T-helper 1 cell treated with Interleukin-12 subunit alpha and Interleukin-12 subunit beta and Interleukin-4 antibody, amounts not matched to agents 30 ng/mL and 1 ng/mL, for 36 hours (primary cell): ENCODE results near the gene ZSWIM9. TPM values are rescaled to one million over a fixed set of nuclear protein-coding genes. Genes with fewer than 3 reads are reported as not detected.

Experiments used
- intact Hi-C: fragments of 100-400 bp; cut with micrococcal nuclease; formaldehyde crosslinking; loops from one replicate; pipeline ENCODE4 v1.15.1; 2024
- total RNA-seq: library from RNA; stranded (reverse); gene quantifications from 2 replicates; pipeline ENCODE4 v1.2.3, GENCODE V29; 2022

Gene ZSWIM9
- total RNA-seq, 1 donor from 2014 or later, result 10.8 TPM

GRCh38 chr19:48174445-48175030 lies 4.1 kb downstream of the ZSWIM9 start:
- intact Hi-C loops, result loop anchor here (10.0 kb wide), 1 partner anchor 1490 kb away; the partner anchor contains the start of genes BCL2L12 and IRF3

DNA sequence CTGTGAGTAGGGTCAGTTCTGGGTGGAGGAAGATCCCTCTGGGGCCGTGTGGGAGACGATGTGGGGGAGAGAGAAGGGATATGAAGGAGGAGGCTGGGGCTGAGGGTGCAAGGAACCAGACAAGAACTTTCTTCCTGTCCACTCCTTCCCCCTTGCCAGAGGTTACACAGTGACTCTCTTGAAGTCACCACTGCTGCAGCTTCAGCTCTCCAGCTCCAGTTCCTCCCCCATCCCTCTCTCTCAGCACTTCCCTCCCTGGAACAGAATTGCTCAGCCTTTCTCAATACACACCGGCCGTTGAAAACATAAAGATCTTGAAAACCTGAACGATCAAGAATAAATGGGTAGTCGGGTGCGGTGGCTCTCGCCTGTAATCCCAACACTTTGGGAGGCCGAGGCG lies 5.1 kb downstream of the ZSWIM9 start:
- intact Hi-C loops, result loop anchor here (10.0 kb wide), 1 partner anchor 1489 kb away; the partner anchor contains the start of genes BCL2L12 and IRF3

- intact Hi-C loops, result loop anchor here (10.0 kb wide), 1 partner anchor 1489 kb away; the partner anchor contains the start of genes BCL2L12 and IRF3
Measured at GRCh38 chr19:48176226-48176625, 5.7 kb downstream of the ZSWIM9 start.

DNA sequence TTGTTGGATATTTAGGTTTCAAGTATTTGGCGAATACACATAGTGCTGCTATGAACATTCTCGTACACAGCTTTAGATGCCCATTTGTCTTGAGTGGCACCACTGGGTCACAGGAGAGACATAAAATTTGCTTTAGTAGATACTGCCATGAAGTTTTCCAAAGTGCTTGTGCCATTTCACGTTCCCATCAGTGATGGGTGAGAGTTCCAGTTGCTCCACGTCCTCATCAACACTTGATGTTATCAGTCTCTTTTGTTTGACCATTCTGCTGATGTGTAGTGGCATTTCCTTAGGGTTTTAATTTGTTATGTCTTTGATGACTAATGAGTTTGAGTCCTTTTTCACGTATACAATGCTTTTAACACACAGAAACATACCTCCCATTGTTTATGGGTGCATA lies 11.0 kb downstream of the ZSWIM9 start:
- intact Hi-C loops, result no loop called here

GRCh38 chr19:48182434-48182833 lies 12.0 kb downstream of the ZSWIM9 start:
- intact Hi-C loops, result no loop called here

- intact Hi-C loops, result no loop called here
Measured at GRCh38 chr19:48183356-48183755, 12.9 kb downstream of the ZSWIM9 start.

GRCh38 chr19:48186015-48186414 lies 15.5 kb downstream of the ZSWIM9 start:
- intact Hi-C loops, result no loop called here

DNA sequence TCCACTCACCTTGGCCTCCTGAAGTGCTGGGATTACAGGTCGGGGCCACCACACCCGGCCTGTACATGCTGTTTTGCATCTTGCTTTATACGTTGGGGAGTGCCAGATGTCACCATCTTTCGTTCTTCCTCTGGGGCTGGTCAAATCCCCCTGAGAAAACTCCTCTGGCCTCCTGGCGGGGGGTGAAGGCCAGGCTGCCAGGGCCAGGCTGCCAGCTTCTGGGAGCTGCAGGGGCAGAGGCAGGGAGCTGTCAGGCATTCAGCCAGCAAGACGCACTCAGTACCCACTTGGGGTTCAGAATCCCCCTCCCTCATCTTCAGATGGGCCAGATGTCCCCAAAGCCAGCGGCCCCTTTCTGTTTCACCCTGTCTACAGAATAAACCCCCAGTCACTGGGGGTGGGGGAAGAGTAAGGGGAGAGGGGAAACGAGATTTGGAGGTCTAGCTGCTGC lies 16.1 kb downstream of the ZSWIM9 start:
- intact Hi-C loops, result no loop called here

GRCh38 chr19:48190288-48190884 lies 19.9 kb downstream of the ZSWIM9 start:
- intact Hi-C loops, result no loop called here

GRCh38 chr19:48190885-48191284 lies 20.4 kb downstream of the ZSWIM9 start:
- intact Hi-C loops, result no loop called here

DNA sequence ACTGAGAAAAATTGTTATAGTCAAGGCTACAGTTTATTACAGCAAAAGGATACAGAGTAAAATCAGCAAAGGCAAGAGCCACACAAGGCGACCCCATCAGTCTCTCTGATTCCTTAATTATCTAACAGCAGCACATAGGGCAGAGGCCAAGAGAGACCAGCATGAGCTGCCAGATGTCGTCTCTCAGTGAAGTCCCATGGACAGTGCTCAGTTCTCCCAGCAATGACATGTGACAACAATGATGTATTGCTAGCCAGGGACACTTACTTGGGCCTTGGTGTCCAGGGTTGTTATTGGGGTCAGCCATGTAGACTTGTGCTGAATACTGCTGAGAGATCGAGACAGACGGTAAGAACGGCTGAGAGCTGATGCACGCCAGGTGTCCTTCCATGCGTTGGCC lies 22.3 kb downstream of the ZSWIM9 start:
- intact Hi-C loops, result no loop called here

GRCh38 chr19:48194041-48194843 lies 23.8 kb downstream of the ZSWIM9 start:
- intact Hi-C loops, result no loop called here

DNA sequence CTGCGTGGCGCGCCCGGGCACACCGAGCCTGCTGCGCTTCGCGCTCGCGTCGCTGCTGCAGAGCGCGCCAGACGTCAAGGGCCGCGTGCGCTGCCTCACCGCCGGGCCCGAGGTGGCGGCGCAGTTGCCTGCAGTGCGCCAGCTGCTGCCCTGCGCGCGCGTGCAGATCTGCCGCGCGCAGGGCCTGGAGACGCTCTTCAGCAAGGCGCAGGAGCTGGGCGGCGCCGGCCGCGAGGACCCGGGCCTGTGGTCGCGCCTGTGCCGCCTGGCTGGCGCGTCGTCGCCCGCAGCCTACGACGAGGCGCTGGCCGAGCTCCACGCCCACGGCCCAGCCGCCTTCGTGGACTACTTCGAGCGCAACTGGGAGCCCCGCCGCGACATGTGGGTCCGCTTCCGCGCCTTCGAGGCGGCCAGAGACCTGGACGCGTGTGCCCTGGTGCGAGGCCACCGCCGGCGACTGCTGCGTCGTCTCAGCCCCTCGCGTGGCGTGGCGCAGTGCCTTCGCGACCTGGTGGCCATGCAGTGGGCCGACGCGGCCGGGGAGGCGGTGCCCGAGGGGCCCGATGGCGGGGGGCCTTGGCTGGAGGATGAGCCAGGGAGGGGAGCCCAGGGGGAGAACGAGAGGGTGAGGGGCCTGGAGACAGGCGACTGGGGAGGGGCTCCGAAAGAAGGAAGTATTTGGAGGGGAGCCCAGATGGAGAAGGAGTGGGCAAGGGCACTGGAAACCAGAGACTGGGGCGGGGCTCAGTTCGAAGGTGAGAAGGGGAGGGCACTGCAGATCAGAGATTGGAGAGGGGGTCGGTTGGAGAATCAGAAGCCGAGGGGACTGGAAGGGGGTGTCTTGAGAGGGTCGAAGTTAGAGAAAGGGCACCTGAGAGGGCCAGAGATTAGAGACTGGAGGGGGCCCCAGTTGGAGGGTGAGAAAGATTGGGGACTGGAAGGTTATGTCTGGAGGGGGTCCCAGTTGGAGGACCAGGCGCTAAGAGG lies 24.7 kb downstream of the ZSWIM9 start:
- intact Hi-C loops, result no loop called here

DNA sequence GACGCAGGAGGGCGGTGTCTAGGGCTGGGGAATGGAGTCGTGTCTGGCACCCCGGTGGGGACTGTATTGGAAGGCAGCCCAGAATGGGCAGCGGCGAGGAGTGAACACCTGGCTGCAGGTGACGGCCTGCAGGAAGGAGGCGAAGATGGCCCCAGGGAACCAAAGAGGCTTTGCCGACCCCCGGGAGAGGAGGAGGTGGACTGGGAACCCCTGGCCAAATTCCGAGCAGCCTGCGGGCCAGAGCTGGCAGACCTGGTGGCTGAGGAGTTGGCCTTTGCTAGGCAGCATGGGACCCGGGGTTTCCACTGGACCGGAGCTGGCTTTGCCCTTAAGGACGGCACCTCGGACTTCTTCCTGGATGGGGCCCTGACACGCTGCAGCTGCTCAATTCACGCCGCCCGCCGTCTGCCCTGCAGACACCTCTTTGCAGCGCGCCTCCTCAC lies 25.9 kb downstream of the ZSWIM9 start:
- intact Hi-C loops, result no loop called here

- intact Hi-C loops, result no loop called here
Measured at GRCh38 chr19:48196933-48197665, 26.6 kb downstream of the ZSWIM9 start.

DNA sequence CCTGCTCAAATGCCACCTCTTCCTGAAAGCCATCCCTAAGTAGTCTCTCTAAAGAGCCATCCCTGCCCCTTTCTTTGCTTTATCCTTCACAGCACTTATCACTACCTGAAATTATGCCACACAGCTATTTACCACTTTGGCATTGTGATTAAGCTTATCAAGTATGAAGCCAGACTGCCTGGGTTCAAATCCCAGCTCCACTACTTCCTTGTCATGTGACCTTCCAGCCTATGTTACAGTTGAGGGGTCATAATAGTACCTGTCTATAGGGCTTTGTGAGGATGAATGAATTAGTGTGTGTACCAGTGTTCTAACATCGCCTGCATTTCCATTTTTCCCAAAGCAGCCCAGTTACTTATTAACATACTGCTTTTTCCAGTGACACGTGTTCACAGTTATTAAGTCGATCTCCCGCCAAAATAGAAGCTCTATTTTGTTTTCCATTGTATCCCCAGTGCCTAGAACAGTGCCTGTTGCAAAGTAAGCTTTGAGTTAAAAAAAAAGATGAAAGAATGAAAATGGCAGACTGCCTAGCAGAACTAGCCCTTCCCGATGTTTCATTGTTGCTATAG lies 32.8 kb downstream of the ZSWIM9 start:
- intact Hi-C loops, result loop anchor here (1.0 kb wide), 2 partner anchors 52 to 57 kb away; partner anchors contain the start of gene CARD8

DNA sequence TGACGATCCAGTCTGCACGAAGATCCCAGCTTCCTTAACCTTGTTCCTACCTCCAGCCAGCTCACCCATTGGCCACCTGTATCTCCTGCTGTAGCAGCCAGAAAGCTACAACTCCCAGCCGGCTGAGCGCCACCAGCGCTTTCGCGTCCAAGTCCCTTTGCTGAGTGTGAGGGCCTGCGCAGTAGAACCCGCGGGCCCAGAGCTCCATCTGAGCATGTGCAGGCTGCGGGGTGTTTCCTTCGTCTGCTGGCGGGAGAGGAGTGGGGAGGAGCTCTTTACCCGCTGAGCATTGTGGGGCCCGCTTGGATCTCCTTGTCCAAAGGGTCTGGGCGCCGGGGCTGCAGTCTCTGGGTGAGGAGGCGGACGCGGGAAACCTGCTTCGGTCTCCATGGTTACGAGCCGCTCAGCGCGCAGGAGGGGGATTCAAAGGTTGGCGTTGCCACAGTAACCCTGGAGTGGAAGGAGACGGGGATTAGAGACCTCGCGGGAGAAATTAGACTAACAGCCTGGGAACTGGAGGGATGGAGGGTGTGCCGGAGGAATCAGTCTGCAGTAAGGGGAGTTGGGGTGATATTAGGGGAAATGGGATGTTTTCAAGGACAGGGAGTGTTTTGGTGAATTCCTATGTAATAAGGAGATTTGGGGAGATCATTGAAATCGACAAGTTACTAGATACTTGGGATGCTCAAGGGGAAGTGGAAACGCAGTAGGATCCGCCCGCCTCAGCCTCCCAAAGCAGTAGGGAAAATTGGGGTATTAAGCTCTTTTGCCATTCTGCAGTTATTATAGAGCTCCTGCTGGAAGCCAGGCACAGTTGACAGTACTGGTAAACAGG lies 33.5 kb downstream of the ZSWIM9 start:
- intact Hi-C loops, result loop anchor here (1.0 to 2.0 kb wide), 5 partner anchors 34 to 159 kb away; partner anchors contain the start of genes CARD8, LIG1, TMEM143 and ZSWIM9

- intact Hi-C loops, result no loop called here
Measured at GRCh38 chr19:48206397-48207093, 36.1 kb downstream of the ZSWIM9 start.
